NCI-H2227 (cell line): ENCODE measurements around the gene BCL11A.

ENCODE experiments used
- DNase-seq: peaks from one replicate; lab custom pipeline; 2025; ENCODE audit not compliant: unreplicated experiment; lab: John Stamatoyannopoulos, UW

Gene BCL11A

GRCh38 chr2:60489289-60489688, 64.2 kb downstream of the BCL11A start:
- DNase-seq = no peak

- no peak for DNase-seq
Observed at GRCh38 chr2:60488291-60488690, 65.2 kb downstream of the BCL11A start.

- DNase-seq = no peak
Observed at GRCh38 chr2:60487174-60487573, 66.3 kb downstream of the BCL11A start.

- no peak for DNase-seq
Observed at GRCh38 chr2:60486551-60486950, 66.9 kb downstream of the BCL11A start.

GRCh38 chr2:60486067-60486466, 67.4 kb downstream of the BCL11A start:
- DNase-seq = no peak

GRCh38 chr2:60485550-60485949, 67.9 kb downstream of the BCL11A start:
- no peak for DNase-seq

- no peak for DNase-seq
Observed at GRCh38 chr2:60485055-60485454, 68.4 kb downstream of the BCL11A start.

GRCh38 chr2:60484133-60484645, 69.3 kb downstream of the BCL11A start:
- no peak for DNase-seq

- DNase-seq = no peak
Observed at GRCh38 chr2:60483401-60483800, 70.1 kb downstream of the BCL11A start.

- DNase-seq = no peak
Observed at GRCh38 chr2:60482222-60482621, 71.2 kb downstream of the BCL11A start.

GRCh38 chr2:60481257-60481656, 72.2 kb downstream of the BCL11A start:
- no peak for DNase-seq

- DNase-seq = no peak
Observed at GRCh38 chr2:60480089-60480773, 73.2 kb downstream of the BCL11A start.

- DNase-seq = no peak
Observed at GRCh38 chr2:60479226-60480088, 74.0 kb downstream of the BCL11A start.

GRCh38 chr2:60478660-60479059, 74.8 kb downstream of the BCL11A start:
- DNase-seq = no peak

- no peak for DNase-seq
Observed at GRCh38 chr2:60476206-60476954, 77.1 kb downstream of the BCL11A start.

GRCh38 chr2:60475123-60475830, 78.2 kb downstream of the BCL11A start:
- DNase-seq = no peak

GRCh38 chr2:60474301-60474700, 79.2 kb downstream of the BCL11A start:
- DNase-seq = no peak

GRCh38 chr2:60473546-60473945, 79.9 kb downstream of the BCL11A start:
- no peak for DNase-seq

GRCh38 chr2:60472663-60473289, 80.7 kb downstream of the BCL11A start:
- DNase-seq = no peak

- DNase-seq = no peak
Observed at GRCh38 chr2:60472041-60472440, 81.4 kb downstream of the BCL11A start.
